Measurements from ENCODE around the gene ZNF143.
A peak's percentile ranks its signal among the peaks of the same experiment; 100 is the strongest.
"Not testable (repeated sequence)": the region's sequence is repeated elsewhere in the genome, so short reads cannot be mapped to it uniquely, and the experiment has no call there.

The ZNF143 gene

DNA sequence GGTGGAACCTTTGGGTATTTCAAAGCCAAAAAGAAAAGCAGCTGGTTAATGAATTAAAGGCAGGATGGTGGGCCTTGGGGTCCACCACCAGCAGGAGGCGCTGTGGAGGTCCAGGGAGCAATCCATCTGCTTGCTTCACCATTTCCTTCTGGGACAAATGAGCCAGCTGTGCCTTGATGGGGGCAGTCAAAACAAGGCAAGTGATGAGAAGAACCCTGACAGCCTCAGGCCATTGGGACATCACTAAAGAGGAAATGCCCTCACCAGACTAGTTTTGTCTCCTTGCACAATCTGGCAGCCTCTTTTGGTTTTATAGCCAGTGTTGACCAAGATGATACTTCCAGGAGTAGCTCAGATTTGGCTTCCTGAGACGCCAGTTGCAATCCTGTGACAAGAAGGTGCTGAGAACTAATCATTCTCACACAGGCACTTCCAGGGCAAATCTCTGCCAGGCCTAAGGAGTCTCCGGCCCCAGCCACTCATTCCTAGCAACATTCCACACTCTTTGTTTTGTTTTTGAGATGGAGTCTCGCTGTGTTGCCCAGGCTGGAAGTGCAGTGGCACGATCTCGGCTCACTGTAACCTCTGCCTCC lies 74.5 kb downstream of the ZNF143 start:
- in situ Hi-C loops (cut with HindIII; ENCODE audit: low sequenced_read_pairs) = no loop called here
- H3K4me3 ChIP-seq (ENCODE audit: low read depth, low read length) = no peak overlapping the region
- DNase-seq (ENCODE audit: low read depth, low spot score) = no peak
- TF ChIP-seq, protein P1, sequence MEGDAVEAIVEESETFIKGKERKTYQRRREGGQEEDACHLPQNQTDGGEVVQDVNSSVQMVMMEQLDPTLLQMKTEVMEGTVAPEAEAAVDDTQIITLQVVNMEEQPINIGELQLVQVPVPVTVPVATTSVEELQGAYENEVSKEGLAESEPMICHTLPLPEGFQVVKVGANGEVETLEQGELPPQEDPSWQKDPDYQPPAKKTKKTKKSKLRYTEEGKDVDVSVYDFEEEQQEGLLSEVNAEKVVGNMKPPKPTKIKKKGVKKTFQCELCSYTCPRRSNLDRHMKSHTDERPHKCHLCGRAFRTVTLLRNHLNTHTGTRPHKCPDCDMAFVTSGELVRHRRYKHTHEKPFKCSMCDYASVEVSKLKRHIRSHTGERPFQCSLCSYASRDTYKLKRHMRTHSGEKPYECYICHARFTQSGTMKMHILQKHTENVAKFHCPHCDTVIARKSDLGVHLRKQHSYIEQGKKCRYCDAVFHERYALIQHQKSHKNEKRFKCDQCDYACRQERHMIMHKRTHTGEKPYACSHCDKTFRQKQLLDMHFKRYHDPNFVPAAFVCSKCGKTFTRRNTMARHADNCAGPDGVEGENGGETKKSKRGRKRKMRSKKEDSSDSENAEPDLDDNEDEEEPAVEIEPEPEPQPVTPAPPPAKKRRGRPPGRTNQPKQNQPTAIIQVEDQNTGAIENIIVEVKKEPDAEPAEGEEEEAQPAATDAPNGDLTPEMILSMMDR (IDR thresholded peaks at IDR 0.05; ENCODE audit: low read depth, low read length) = peak; percentile 79

DNA sequence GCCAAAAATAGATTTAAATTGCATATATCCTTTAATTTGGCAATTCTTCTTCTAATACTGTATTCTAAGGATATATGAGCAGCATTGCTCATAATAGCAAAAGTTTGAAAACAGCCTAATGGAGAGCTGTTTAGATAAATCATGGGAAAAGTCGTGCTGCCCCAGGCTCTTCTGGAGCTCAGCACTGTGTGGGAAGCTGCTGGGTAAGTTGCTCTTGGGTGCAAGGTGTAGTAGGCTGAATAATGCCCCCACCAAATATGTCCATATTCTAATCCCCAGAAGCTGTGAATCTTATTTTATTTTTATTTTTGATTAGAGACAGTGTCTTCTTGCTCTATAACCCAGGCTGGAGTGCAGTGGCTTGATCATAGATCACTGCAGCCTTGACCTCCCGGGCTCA lies 77.7 kb downstream of the ZNF143 start:
- H3K4me3 ChIP-seq (ENCODE audit: low read depth, low read length) = no peak overlapping the region
- in situ Hi-C loops (cut with HindIII; ENCODE audit: low sequenced_read_pairs) = no loop called here
- no peak for DNase-seq (ENCODE audit: low read depth, low spot score)
- TF ChIP-seq, protein P1 (IDR thresholded peaks at IDR 0.05; ENCODE audit: low read depth, low read length) = no peak

DNA sequence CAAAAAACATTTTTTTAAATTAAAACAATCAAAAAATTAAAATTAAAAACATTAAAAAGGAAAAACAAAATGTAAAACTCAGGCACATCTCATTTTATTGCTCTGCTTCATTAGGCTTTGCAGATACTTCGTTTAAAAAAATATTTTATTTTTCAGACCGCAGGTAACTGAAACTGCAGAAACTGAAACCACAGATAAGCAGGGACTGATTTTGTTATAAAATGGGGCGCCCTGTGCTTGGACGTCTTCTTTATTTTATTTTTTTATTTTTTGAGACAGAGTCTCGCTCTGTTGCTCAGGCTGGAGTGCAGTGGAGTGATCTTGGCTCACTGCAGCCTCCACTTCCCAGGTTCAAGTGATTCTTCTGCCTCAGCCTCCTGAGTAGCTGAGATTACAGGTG lies 88.4 kb downstream of the ZNF143 start:
- DNase-seq (ENCODE audit: low read depth, low spot score); in situ Hi-C loops (cut with HindIII; ENCODE audit: low sequenced_read_pairs); H3K4me3 ChIP-seq (ENCODE audit: low read depth, low read length): not testable (repeated sequence)

DNA sequence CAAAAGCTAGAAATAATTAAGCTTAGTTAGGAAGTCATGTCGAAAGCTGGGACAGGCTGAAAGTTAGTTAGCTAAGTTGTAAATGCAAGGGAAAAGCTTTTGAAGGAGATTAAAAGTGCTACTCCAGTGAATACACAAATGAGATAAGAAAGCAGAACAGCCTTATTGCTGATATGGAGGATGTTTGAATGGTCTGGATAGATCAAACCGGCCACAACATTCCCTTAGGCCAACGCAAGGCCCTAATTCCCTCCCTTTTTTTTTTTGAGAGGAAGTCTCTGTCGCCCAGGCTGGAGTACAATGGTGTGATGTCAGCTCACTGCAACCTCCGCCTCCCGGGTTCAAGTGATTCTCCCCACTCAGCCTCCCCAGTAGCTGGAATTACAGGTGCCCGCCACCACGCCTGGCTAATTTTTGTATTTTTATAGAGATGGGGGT lies 89.4 kb downstream of the ZNF143 start:
- in situ Hi-C loops (cut with HindIII; ENCODE audit: low sequenced_read_pairs) = no loop called here
- no peak for DNase-seq (ENCODE audit: low read depth, low spot score)
- TF ChIP-seq, protein P1 (IDR thresholded peaks at IDR 0.05; ENCODE audit: low read depth, low read length) = no peak
- no peak overlapping the region for H3K4me3 ChIP-seq (ENCODE audit: low read depth, low read length)

DNA sequence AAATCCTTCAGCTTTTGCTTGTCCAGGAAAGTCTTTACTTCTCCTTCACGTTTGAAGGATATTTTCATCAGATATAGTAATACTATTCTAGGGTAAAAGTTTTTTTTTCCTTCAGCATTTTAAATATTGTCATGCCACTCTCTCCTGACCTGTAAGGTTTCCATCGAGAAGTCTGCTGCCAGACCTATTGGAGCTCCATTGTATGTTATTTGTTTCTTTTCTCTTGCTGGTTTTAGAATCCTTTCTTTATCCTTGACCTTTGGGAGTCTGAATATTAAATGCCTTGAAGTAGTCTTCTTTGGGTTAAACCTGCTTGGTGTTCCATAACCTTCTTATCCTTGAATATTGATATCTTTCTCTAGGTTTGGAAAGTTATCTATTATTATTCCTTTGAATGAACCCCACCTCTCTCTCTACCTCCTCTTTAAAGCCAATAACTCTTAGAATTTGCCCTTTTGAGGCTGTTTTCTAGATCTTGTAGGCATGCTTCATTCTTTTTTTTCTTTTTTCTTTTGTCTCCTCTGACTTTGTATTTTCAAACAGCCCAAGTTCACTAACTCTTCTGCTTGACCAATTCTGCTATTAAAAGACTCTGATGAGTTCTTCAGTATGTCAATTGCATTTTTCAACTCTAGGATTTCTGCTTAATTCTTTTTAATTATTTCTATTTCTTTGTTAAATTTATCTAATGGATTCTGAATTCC lies 100.6 kb downstream of the ZNF143 start:
- in situ Hi-C loops (cut with HindIII; ENCODE audit: low sequenced_read_pairs) = no loop called here
- no peak for DNase-seq (ENCODE audit: low read depth, low spot score)
- TF ChIP-seq, protein P1 (IDR thresholded peaks at IDR 0.05; ENCODE audit: low read depth, low read length) = no peak
- H3K4me3 ChIP-seq (ENCODE audit: low read depth, low read length) = no peak overlapping the region

DNA sequence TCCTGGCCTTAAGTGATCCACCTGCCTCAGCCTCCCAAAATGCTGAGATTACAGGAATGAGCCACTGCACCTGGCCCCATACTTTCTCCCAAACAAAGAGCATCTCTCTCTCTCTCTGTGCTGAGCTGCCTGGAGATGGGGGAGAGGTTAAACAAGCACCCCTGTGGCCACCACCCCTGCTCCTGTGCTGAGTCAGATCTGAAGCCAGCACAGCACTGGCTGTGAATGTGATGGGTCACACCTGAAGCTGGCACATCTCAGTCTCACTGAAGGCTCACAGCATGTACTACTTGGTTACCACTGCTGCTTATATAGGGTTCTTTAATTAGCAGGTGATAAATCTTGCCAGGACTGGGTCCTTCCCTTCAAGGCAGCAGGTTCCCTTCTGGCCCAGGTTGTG lies 101.9 kb downstream of the ZNF143 start:
- in situ Hi-C loops (cut with HindIII; ENCODE audit: low sequenced_read_pairs) = no loop called here
- DNase-seq (ENCODE audit: low read depth, low spot score) = no peak
- no peak overlapping the region for H3K4me3 ChIP-seq (ENCODE audit: low read depth, low read length)
- TF ChIP-seq, protein P1 (IDR thresholded peaks at IDR 0.05; ENCODE audit: low read depth, low read length) = no peak

DNA sequence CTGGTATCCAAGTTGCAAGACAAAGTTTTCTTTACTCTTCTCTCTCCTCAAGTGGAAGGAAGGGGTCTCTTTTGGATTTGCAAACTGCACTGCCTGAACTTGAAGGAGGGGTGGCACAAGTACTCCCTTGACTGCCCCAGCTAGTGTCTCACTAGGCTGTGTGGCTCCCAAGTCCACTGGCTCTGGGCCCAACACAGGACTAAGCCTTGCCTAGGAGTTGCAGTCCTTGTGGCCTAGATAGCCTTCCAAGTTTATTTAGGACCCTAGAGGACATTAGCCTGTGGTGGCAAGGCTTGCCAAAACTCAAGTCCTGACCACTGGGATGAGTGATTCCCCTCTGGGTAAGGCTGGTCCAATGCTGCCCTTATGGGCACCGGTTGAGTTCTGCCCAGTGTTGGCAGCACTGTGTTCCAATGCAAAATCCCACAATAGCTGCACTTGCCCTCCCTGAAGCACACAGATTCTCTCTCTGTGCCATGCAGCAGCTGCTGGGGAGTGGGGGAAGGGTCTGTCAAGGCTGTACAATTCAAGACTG lies 102.5 kb downstream of the ZNF143 start:
- no peak for DNase-seq (ENCODE audit: low read depth, low spot score)
- TF ChIP-seq, protein P1 (IDR thresholded peaks at IDR 0.05; ENCODE audit: low read depth, low read length) = no peak
- in situ Hi-C loops (cut with HindIII; ENCODE audit: low sequenced_read_pairs) = no loop called here

More for the DNA sequence above, 102.5 kb downstream of the ZNF143 start:
- no peak overlapping the region for H3K4me3 ChIP-seq (ENCODE audit: low read depth, low read length)

Measured in astrocyte of the spinal cord (primary cell).